K562 (cell line): ENCODE measurements around the gene ACSL5. TPM values are rescaled to one million over a fixed set of nuclear protein-coding genes. Genes with fewer than 3 reads are reported as not detected.

Experiments
- ATAC-seq: fragments of 200-7000 bp; cut with Tn5 transposase; 3 replicates; pipeline ENCODE4 v1.9.1; 2020; ENCODE audit warnings: moderate library complexity
- BruUV-seq: library from RNA; stranded (reverse); fragments of 400-500 nt; replicated peaks from 2 replicates; lab custom pipeline; 2021; lab: Mats Ljungman, UMichigan
- CTCF ChIA-PET: fragments of 300-600 bp; formaldehyde crosslinking; extraction: SDS; loops from one replicate; lab custom pipeline; 2021; ENCODE audit warnings: low intra/inter-chr PET ratio; lab: Yijun Ruan, JAX
- POLR2A ChIA-PET: fragments of 300-600, 350-650 bp; sonication (Branson Sonifier 250); formaldehyde crosslinking; extraction: SDS; loops from one replicate; lab custom pipeline; 2021; ENCODE audit warnings: antibody characterized with exemption, inconsistent platforms; lab: Yijun Ruan, JAX
- DNase-seq, 4 experiments: peaks; one replicate each; pipeline versions ENCODE4 v3.0.0 to v3.0.0-alpha.2; 2011 to 2018; ENCODE audit warnings: low spot score in 3 of 4, mixed read lengths in 3 of 4; ENCODE audit errors: extremely low read depth in 1 of 4
- FAIRE-seq: peaks from 2 replicates; lab custom pipeline; 2011; peaks lifted over from hg19 to GRCh38; lab: Jason Lieb, UNC
- H2AFZ ChIP-seq: 2 replicates; pipeline ENCODE4 v1.6.0; 2011; ENCODE audit warnings: low read depth, low read length, control low read depth, inconsistent platforms
- H3K27ac ChIP-seq: fragments of 200-600 bp; 3 replicates; pipeline ENCODE4 v1.8.0; 2011; ENCODE audit warnings: low read depth, mild to moderate bottlenecking, control low read depth, inconsistent platforms, low read length, moderate library complexity, mixed read lengths; ENCODE audit errors: extremely low read depth
- H3K27me3 ChIP-seq, 2 experiments: fragments of 300-600 bp in 1 of 2; 2 replicates in 1 of 2; 3 replicates in 1 of 2; pipeline versions ENCODE4 v1.6.0 to v1.8.0; 2011; ENCODE audit warnings: inconsistent platforms in 2 of 2, low read length in 2 of 2, mild to moderate bottlenecking in 1 of 2, mixed read lengths in 1 of 2, moderate library complexity in 1 of 2; ENCODE audit not compliant: control insufficient read depth in 2 of 2, insufficient read depth in 2 of 2
- H3K36me3 ChIP-seq: fragments of 300-600 bp; 3 replicates; pipeline ENCODE4 v1.8.0; 2011; ENCODE audit warnings: mild to moderate bottlenecking, low read length, inconsistent platforms; ENCODE audit not compliant: control insufficient read depth, insufficient read depth
- H3K4me1 ChIP-seq, 2 experiments: fragments of 200-600 bp in 1 of 2; replicated peaks in 1 of 2; 2 replicates in 1 of 2; 3 replicates in 1 of 2; pipeline versions ENCODE4 v1.5.1 to v1.8.0; 2011; ENCODE audit warnings: inconsistent platforms in 2 of 2, low read length in 2 of 2, mild to moderate bottlenecking in 1 of 2, mixed read lengths in 1 of 2, moderate library complexity in 1 of 2; ENCODE audit not compliant: control insufficient read depth in 2 of 2, insufficient read depth in 2 of 2
- H3K4me2 ChIP-seq: 2 replicates; pipeline ENCODE4 v1.6.1; 2011; ENCODE audit warnings: low read length, control low read depth, inconsistent platforms, mixed read lengths; ENCODE audit not compliant: insufficient read depth
- H3K4me3 ChIP-seq: fragments of 200-600 bp; sonication (generic), shearing (Covaris generic); 2 replicates; pipeline ENCODE4 v1.5.1; 2016; ENCODE audit warnings: control low read depth, inconsistent platforms
- H3K79me2 ChIP-seq: fragments of 200-600 bp; 3 replicates; pipeline ENCODE4 v1.8.0; 2011; ENCODE audit warnings: low read length, inconsistent platforms; ENCODE audit not compliant: control insufficient read depth, insufficient read depth
- H3K9ac ChIP-seq, 2 experiments: 2 replicates each; pipeline versions ENCODE4 v1.6.0 to v1.6.1; 2011; ENCODE audit warnings: low read depth in 2 of 2, low read length in 2 of 2, control low read depth in 1 of 2, inconsistent platforms in 1 of 2, mild to moderate bottlenecking in 1 of 2, mixed read lengths in 1 of 2; ENCODE audit not compliant: insufficient read depth in 1 of 2
- H3K9me1 ChIP-seq: one replicate; pipeline ENCODE4 v1.6.0; 2011; ENCODE audit warnings: inconsistent platforms, mild to moderate bottlenecking, low read length, moderate library complexity; ENCODE audit not compliant: control insufficient read depth, insufficient read depth
- H3K9me3 ChIP-seq: replicated peaks from 2 replicates; pipeline ENCODE4 v1.5.1; 2011; ENCODE audit warnings: low read depth, low read length, inconsistent platforms; ENCODE audit not compliant: control insufficient read depth, insufficient read depth
- H4K20me1 ChIP-seq: replicated peaks from 2 replicates; pipeline ENCODE4 v1.6.1; 2011; ENCODE audit warnings: low read length, inconsistent platforms, mixed read lengths; ENCODE audit not compliant: control insufficient read depth, insufficient read depth
- CBFA2T2 ChIP-seq: fragments of 450-650 bp; conservative IDR thresholded peaks from 2 replicates; pipeline ENCODE4 v1.6.1; 2017; ENCODE audit warnings: mild to moderate bottlenecking
- DNMT1 ChIP-seq: fragments of 450-650 bp; IDR thresholded peaks from 2 replicates; pipeline ENCODE4 v1.6.1; 2016; ENCODE audit warnings: antibody characterized with exemption, mild to moderate bottlenecking
- EP400 ChIP-seq: fragments of 450-650 bp; IDR thresholded peaks from 2 replicates; pipeline ENCODE4 v1.6.1; 2017; ENCODE audit warnings: antibody characterized with exemption, mild to moderate bottlenecking, moderate library complexity
- HNRNPL ChIP-seq: fragments of 200-400 bp; formaldehyde crosslinking; IDR thresholded peaks from 2 replicates; pipeline ENCODE4 v1.6.1; 2017; ENCODE audit warnings: low read depth, mild to moderate bottlenecking, low read length
- MECOM ChIP-seq: fragments of 250-450 bp; sonication (Bioruptor Pico); IDR thresholded peaks from 2 replicates; pipeline ENCODE4 v1.8.0; 2022; ENCODE audit warnings: inconsistent platforms
- NFIC ChIP-seq: fragments of 450-650 bp; IDR thresholded peaks from 2 replicates; pipeline ENCODE4 v1.6.1; 2017; ENCODE audit warnings: mild to moderate bottlenecking, inconsistent platforms
- POLR2G ChIP-seq: fragments of 200-400 bp; formaldehyde crosslinking; IDR thresholded peaks from 2 replicates; pipeline ENCODE4 v1.6.1; 2017; ENCODE audit warnings: low read depth, mild to moderate bottlenecking, antibody characterized with exemption, low read length, moderate library complexity
- RBBP5 ChIP-seq: fragments of 200-600 bp; sonication (generic); IDR thresholded peaks from 2 replicates; pipeline ENCODE4 v1.6.1; 2012; ENCODE audit warnings: borderline replicate concordance, mild to moderate bottlenecking, low read length, control low read depth, inconsistent platforms; ENCODE audit not compliant: insufficient read depth, poor library complexity, severe bottlenecking
- RBM14 ChIP-seq: fragments of 200-400 bp; formaldehyde crosslinking; IDR thresholded peaks from 2 replicates; pipeline ENCODE4 v1.6.1; 2018; ENCODE audit warnings: low read depth, mild to moderate bottlenecking, low read length, moderate library complexity, borderline replicate concordance; ENCODE audit not compliant: insufficient read depth
- TAF15 ChIP-seq: fragments of 200-400 bp; formaldehyde crosslinking; IDR thresholded peaks from 2 replicates; pipeline ENCODE4 v1.6.1; 2017; ENCODE audit warnings: mild to moderate bottlenecking, low read depth, low read length, moderate library complexity
- ZBED1 ChIP-seq: IDR thresholded peaks from 2 replicates; pipeline ENCODE4 v1.6.1; 2014
- ZNF311 ChIP-seq: fragments of 250-450 bp; sonication (Bioruptor Pico); IDR thresholded peaks from 2 replicates; pipeline ENCODE4 v1.4.0; 2020; ENCODE audit warnings: mild to moderate bottlenecking, moderate library complexity
- WGBS: fragments of 100-300 bp; shearing (Covaris generic); methylation state at CpG from one replicate; pipeline ENCODE4 v1.1.6; 2016; ENCODE audit warnings: low coverage, mixed read lengths; ENCODE audit not compliant: insufficient coverage; ENCODE audit errors: missing lambda C conversion rate; 5-methylcytosine and 5-hydroxymethylcytosine counted together
- in situ Hi-C: fragments of 300-500 bp; cut with MboI; formaldehyde crosslinking; loops from 4 replicates; pipeline ENCODE4 v1.15.0; 2018; ENCODE audit warnings: inconsistent platforms, mixed read lengths
- intact Hi-C: fragments of 100-400 bp; cut with micrococcal nuclease; formaldehyde crosslinking; loops from 2 replicates; pipeline ENCODE4 v1.14.2; 2022
- polyA plus RNA-seq, 8 experiments: library from polyadenylated mRNA; depleted of rRNA in 4 of 8; stranded (reverse) in 5 of 8; unstranded in 3 of 8; fragments of >200 nt; fragmentation: Nextera tagmentation in 2 of 8; fragmentation: Illumina TruSeq in 1 of 8; extraction: Ambion mirVana in 2 of 8; extraction: Trizol in 1 of 8; gene quantifications; 2 replicates each; pipeline versions ENCODE4 v1.2.1 to v1.2.3, GENCODE V29; 2011 to 2014; ENCODE audit warnings: inconsistent platforms in 1 of 8, missing spikeins in 1 of 8
- total RNA-seq, 7 experiments: library from RNA; depleted of rRNA in 6 of 7; stranded (reverse); fragments of >200 nt in 6 of 7; fragmentation: Illumina TruSeq in 2 of 7; extraction: Trizol in 2 of 7; gene quantifications; 2 replicates each; pipeline versions ENCODE4 v1.2.1 to v1.2.3, GENCODE V29; 2011 to 2021; ENCODE audit warnings: low replicate concordance in 1 of 7
- TF ChIP-seq, protein P1 (sequence below): fragments of 450-650 bp; IDR thresholded peaks from 2 replicates; pipeline ENCODE4 v1.7.0; 2016; ENCODE audit warnings: borderline replicate concordance
- TF ChIP-seq, protein P2 (sequence below): fragments of 250-450 bp; sonication (Bioruptor Pico); IDR thresholded peaks from 2 replicates; pipeline ENCODE4 v1.8.0; 2021; ENCODE audit warnings: moderate library complexity, mild to moderate bottlenecking, inconsistent platforms
- TF ChIP-seq, protein P3 (sequence below): sonication (generic); formaldehyde crosslinking; IDR thresholded peaks from 2 replicates; pipeline ENCODE4 v1.8.0; 2023; ENCODE audit warnings: mild to moderate bottlenecking, missing genetic modification reagents

The ACSL5 gene
- total and polyA plus RNA-seq, 9 of the 15 experiments (the other 6 are each of a cell fraction or from before 2014, with no cell fraction given): 0.19 to 1.4 (median 0.55) TPM

DNA sequence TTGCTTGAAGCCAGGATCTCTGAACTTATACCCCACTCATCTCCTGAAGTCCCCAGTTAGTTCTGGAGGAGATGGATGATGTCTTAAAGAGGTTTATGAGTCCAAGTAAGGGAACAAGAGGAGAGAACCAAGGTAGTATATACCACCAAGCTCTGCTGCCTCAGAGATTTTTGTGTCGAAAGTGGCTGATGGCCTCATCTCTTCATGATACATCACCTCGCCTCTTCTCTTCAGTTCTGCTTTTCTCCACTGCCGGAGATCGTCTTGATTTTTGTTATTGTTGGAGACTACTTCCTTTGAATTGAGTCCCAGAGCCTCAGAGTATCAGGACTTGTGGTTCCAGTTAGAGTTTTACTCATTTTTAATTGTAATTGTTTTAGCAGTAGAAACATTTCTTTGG lies 75.0 kb downstream of the ACSL5 start:
- BruUV-seq: no TSS peak
- no peaks in the 10 kb centered on the region for H3K27me3 ChIP-seq
- no peaks in the 10 kb centered on the region for H3K9me1 ChIP-seq
- H3K4me1 ChIP-seq: peaks cover 0 to 5% of the 10 kb centered on the region in 2 experiments; a peak in 2 of 5 replicates
- POLR2A ChIA-PET: interaction anchor here (1.5 kb wide), 1 partner anchor 10 kb away, joined by 5 read pairs; no protein-coding TSS in a partner anchor
- no peak overlapping the region for H3K4me3 ChIP-seq
- no peaks in the 10 kb centered on the region for H4K20me1 ChIP-seq
- H3K27ac ChIP-seq: no peak overlapping the region
- peaks cover 29% of the 10 kb centered on the region for H3K36me3 ChIP-seq
- H3K9me3 ChIP-seq: no peaks in the 10 kb centered on the region
- ATAC-seq (no peak), DNase-seq (no peak), FAIRE-seq (no peak)
- intact Hi-C loops: no loop called here
- TF ChIP-seq TAF15 (no peak), EP400 (no peak), POLR2G (no peak), MECOM (CRISPR knock-in tag) (no peak), NFIC (no peak), CBFA2T2 (no peak), ZBED1 (no peak), RBM14 (no peak), DNMT1 (no peak), ZNF311 (CRISPR knock-in tag) (no peak), RBBP5 (no peak), HNRNPL (no peak)
- TF ChIP-seq, protein P1, sequence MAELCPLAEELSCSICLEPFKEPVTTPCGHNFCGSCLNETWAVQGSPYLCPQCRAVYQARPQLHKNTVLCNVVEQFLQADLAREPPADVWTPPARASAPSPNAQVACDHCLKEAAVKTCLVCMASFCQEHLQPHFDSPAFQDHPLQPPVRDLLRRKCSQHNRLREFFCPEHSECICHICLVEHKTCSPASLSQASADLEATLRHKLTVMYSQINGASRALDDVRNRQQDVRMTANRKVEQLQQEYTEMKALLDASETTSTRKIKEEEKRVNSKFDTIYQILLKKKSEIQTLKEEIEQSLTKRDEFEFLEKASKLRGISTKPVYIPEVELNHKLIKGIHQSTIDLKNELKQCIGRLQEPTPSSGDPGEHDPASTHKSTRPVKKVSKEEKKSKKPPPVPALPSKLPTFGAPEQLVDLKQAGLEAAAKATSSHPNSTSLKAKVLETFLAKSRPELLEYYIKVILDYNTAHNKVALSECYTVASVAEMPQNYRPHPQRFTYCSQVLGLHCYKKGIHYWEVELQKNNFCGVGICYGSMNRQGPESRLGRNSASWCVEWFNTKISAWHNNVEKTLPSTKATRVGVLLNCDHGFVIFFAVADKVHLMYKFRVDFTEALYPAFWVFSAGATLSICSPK: no peak
- TF ChIP-seq, protein P2, sequence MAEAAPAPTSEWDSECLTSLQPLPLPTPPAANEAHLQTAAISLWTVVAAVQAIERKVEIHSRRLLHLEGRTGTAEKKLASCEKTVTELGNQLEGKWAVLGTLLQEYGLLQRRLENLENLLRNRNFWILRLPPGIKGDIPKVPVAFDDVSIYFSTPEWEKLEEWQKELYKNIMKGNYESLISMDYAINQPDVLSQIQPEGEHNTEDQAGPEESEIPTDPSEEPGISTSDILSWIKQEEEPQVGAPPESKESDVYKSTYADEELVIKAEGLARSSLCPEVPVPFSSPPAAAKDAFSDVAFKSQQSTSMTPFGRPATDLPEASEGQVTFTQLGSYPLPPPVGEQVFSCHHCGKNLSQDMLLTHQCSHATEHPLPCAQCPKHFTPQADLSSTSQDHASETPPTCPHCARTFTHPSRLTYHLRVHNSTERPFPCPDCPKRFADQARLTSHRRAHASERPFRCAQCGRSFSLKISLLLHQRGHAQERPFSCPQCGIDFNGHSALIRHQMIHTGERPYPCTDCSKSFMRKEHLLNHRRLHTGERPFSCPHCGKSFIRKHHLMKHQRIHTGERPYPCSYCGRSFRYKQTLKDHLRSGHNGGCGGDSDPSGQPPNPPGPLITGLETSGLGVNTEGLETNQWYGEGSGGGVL (CRISPR knock-in tag): no peak
- TF ChIP-seq, protein P3, sequence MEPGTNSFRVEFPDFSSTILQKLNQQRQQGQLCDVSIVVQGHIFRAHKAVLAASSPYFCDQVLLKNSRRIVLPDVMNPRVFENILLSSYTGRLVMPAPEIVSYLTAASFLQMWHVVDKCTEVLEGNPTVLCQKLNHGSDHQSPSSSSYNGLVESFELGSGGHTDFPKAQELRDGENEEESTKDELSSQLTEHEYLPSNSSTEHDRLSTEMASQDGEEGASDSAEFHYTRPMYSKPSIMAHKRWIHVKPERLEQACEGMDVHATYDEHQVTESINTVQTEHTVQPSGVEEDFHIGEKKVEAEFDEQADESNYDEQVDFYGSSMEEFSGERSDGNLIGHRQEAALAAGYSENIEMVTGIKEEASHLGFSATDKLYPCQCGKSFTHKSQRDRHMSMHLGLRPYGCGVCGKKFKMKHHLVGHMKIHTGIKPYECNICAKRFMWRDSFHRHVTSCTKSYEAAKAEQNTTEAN (CRISPR knock-in tag): no peak
- WGBS: 89% methylated on average over 4 of the region's 4 CpGs
- no peak overlapping the region for H2AFZ ChIP-seq
- CTCF ChIA-PET: no interaction called here
- in situ Hi-C loops: loop anchor here (10.0 kb wide), 2 partner anchors 124 to 274 kb away; no protein-coding TSS in a partner anchor
- peaks cover 42% of the 10 kb centered on the region for H3K79me2 ChIP-seq
- H3K4me2 ChIP-seq: no peak overlapping the region
- no peak overlapping the region for H3K9ac ChIP-seq
